GM06990 (cell line): ENCODE measurements around the gene AFG1L.

Experiments
- DNase-seq: peaks from one replicate; pipeline ENCODE4 v3.0.0-alpha.2; 2011; ENCODE audit not compliant: insufficient read length; ENCODE audit errors: extremely low read depth
- H3K27me3 ChIP-seq: replicated peaks from 2 replicates; pipeline ENCODE4 v1.6.0; 2011; ENCODE audit warnings: low read length; ENCODE audit not compliant: control insufficient read depth, insufficient read depth
- H3K36me3 ChIP-seq: 2 replicates; pipeline ENCODE4 v1.5.1; 2011; ENCODE audit warnings: low read length; ENCODE audit not compliant: control insufficient read depth, insufficient read depth
- H3K4me3 ChIP-seq: replicated peaks from 2 replicates; pipeline ENCODE4 v1.5.1; 2011; ENCODE audit warnings: low read depth, mild to moderate bottlenecking, control low read depth, low read length
- TF ChIP-seq, protein P1 (sequence below): IDR thresholded peaks from 2 replicates; pipeline ENCODE4 v1.5.1; 2011; ENCODE audit warnings: low read length, control low read depth, mild to moderate bottlenecking, inconsistent platforms; ENCODE audit not compliant: insufficient read depth, poor library complexity, severe bottlenecking

The AFG1L gene

DNA sequence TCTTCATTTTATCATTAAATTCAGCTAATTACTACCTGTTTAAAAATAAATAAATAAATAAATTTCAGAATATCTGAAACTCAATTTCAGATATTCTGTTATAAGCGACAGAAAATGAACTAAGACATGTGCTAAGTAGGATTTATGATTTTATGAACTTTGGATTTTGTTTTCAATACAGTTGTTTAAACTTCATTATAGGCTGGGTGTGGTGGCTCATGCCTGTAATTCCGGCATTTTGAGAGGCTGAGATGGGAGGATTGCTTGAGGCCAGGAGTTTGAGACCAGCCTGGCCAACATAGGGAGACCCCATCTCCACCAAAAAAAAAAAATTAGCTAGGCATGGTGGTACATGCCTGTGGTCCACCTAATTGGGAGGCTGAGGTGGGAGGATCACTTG lies 36.0 kb downstream of the AFG1L start:
- TF ChIP-seq, protein P1, sequence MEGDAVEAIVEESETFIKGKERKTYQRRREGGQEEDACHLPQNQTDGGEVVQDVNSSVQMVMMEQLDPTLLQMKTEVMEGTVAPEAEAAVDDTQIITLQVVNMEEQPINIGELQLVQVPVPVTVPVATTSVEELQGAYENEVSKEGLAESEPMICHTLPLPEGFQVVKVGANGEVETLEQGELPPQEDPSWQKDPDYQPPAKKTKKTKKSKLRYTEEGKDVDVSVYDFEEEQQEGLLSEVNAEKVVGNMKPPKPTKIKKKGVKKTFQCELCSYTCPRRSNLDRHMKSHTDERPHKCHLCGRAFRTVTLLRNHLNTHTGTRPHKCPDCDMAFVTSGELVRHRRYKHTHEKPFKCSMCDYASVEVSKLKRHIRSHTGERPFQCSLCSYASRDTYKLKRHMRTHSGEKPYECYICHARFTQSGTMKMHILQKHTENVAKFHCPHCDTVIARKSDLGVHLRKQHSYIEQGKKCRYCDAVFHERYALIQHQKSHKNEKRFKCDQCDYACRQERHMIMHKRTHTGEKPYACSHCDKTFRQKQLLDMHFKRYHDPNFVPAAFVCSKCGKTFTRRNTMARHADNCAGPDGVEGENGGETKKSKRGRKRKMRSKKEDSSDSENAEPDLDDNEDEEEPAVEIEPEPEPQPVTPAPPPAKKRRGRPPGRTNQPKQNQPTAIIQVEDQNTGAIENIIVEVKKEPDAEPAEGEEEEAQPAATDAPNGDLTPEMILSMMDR = no peak
- Histone ChIP-seq H3K36me3 (no peaks in the 10 kb centered on the region), H3K27me3 (no peaks in the 10 kb centered on the region), H3K4me3 (no peak overlapping the region)
- no peak for DNase-seq

DNA sequence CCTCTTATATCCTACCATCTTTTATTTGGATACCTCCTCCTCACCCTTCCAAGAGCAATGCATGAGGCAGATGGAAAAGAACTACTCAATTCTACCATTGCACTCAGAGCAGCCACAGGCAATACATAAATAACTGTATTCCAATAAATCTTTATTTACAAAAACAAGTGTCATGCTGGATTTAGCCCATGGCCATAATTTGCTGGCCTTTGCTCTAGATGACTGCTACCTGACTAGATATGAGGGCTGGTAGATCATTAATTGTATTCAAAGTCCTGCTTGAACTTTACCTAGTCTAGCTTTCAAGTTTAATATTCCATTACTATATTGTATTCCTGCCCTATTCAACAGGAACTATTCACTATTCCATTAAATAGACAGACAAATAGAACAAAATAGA lies 37.1 kb downstream of the AFG1L start:
- Histone ChIP-seq H3K36me3 (no peaks in the 10 kb centered on the region), H3K4me3 (no peak overlapping the region), H3K27me3 (no peaks in the 10 kb centered on the region)
- TF ChIP-seq, protein P1 = no peak
- DNase-seq = no peak

DNA sequence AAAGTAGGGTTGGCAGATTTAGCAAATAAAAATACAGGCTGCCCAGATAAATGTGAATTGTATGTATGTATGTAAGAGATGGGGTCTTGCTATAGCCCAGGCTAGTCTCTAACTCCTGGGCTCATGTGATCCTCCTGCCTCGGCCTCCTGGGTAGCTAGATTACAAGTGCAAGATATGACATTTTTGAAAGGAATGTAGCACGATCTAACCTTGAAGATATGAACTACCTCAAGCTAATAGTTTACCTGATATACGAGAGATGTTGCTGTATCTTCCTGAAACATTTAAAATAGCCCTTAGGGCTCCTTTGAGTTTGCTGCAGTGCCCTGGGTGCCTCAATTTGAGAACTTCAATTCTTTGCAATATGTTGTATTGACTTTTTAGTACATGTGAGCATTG lies 42.1 kb downstream of the AFG1L start:
- Histone ChIP-seq H3K36me3 (no peaks in the 10 kb centered on the region), H3K27me3 (no peaks in the 10 kb centered on the region), H3K4me3 (no peak overlapping the region)
- TF ChIP-seq, protein P1 = no peak
- DNase-seq = no peak

DNA sequence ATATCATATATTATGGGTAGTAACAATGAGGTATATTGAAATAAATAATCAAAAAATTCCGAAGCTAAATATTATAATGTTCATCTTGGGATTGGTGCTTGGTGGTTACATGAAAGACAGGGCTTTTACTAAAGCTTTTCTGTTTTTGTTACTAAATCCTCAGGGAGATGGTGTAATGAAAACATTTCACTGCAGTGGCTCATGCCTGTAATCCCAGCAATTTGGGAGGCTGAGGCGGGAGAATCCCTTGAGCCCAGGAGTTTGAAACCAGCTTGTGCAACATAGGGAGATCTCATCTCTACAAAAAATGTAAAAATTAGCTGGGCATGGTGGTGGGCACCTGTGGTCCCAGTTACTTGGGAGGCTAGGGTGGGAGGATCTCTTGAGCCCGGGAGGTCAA lies 42.9 kb downstream of the AFG1L start:
- TF ChIP-seq, protein P1 = no peak
- Histone ChIP-seq H3K27me3 (no peaks in the 10 kb centered on the region), H3K36me3 (no peaks in the 10 kb centered on the region), H3K4me3 (no peak overlapping the region)
- DNase-seq = no peak

DNA sequence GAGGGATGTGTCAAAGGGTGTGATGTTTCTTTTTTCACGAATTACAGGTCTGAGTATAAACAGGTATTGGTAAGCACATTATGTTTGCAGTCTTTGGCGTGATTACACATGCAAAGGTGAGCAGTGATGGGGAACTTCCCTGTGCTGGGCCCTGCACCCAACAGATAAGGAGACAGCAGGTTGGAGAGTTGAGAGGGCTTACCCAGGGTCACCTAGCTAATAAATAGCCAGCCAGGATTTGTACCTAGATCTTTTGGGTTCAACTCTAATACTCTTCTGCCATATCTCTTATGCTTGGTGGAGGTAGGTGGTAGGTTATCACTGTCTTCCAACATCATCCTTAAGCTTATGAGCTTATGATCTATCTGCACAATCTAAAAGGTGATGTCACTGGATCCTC lies 46.5 kb downstream of the AFG1L start:
- Histone ChIP-seq H3K27me3 (no peaks in the 10 kb centered on the region), H3K4me3 (no peak overlapping the region), H3K36me3 (no peaks in the 10 kb centered on the region)
- no peak for DNase-seq
- TF ChIP-seq, protein P1 = no peak

DNA sequence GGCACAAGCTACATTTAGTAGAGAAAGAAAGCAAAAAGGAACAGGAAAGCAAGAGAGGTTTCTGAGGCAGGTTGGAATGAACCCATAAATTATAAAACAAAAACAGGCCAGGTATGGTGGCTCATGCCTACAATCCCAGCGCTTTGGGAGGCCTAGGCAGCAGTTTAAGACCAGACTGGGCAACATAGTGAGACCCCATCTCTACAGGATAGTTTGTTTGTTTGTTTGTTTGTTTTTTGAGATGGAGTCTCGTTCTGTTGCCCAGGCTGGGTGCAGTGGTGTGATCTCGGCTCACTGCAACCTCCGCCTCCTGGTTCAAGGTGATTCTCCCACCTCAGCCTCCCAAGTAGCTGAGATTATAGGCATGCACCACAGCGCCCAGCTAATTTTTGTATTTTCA lies 49.0 kb downstream of the AFG1L start:
- no peaks in the 10 kb centered on the region for H3K36me3 ChIP-seq
- no peaks in the 10 kb centered on the region for H3K27me3 ChIP-seq
- TF ChIP-seq, protein P1 = no peak
- no peak for DNase-seq
- no peak overlapping the region for H3K4me3 ChIP-seq
